Spleen (tissue), 11 donors: ENCODE data around the gene SGTA. TPM values are rescaled to one million over a fixed set of nuclear protein-coding genes. Genes with fewer than 3 reads are reported as not detected.

Experiments used
- DNase-seq: peaks from one replicate; pipeline ENCODE4 v3.0.0-alpha.2; 2020
- H3K27ac ChIP-seq, 8 donors: fragments of 200-600 bp; sonication (generic) in 7 of 8; 1 replicate in 4 of 8; 2 replicates in 4 of 8; pipeline versions ENCODE4 v1.5.0 to v1.8.0; 2016 to 2021; ENCODE audit warnings: inconsistent platforms in 4 of 8, mild to moderate bottlenecking in 4 of 8, moderate library complexity in 1 of 8
- H3K27me3 ChIP-seq, 7 donors: fragments of 200-600 bp; sonication (generic) in 6 of 7; replicated peaks in 1 of 7; 1 replicate in 4 of 7; 2 replicates in 3 of 7; pipeline versions ENCODE4 v1.5.0 to v1.8.0; 2016 to 2021; ENCODE audit warnings: inconsistent platforms in 3 of 7, mild to moderate bottlenecking in 1 of 7
- H3K36me3 ChIP-seq, 6 donors: fragments of 200-600 bp; sonication (generic) in 5 of 6; 1 replicate in 4 of 6; 2 replicates in 2 of 6; pipeline versions ENCODE4 v1.5.0 to v1.8.0; 2016 to 2021; ENCODE audit warnings: inconsistent platforms in 2 of 6
- H3K4me1 ChIP-seq, 6 donors: fragments of 200-600 bp; sonication (generic) in 5 of 6; 1 replicate in 3 of 6; 2 replicates in 3 of 6; pipeline versions ENCODE4 v1.5.0 to v1.8.0; 2016 to 2021; ENCODE audit warnings: inconsistent platforms in 3 of 6
- H3K4me3 ChIP-seq, 8 donors: fragments of 200-600 bp; sonication (generic) in 7 of 8; 1 replicate in 4 of 8; 2 replicates in 4 of 8; pipeline versions ENCODE4 v1.5.0 to v1.8.0; 2016 to 2021; ENCODE audit warnings: inconsistent platforms in 4 of 8, mild to moderate bottlenecking in 4 of 8, moderate library complexity in 2 of 8
- H3K9me3 ChIP-seq, 8 donors: fragments of 200-600 bp; sonication (generic) in 7 of 8; 1 replicate in 4 of 8; 2 replicates in 4 of 8; pipeline versions ENCODE4 v1.5.0 to v1.8.0; 2016 to 2021; ENCODE audit warnings: inconsistent platforms in 4 of 8
- POLR2A ChIP-seq, 3 donors: fragments of 450-650 bp; IDR thresholded peaks; one replicate each; pipeline ENCODE4 v1.5.1; 2017; ENCODE audit warnings: antibody characterized with exemption in 3 of 3, mild to moderate bottlenecking in 1 of 3
- POLR2AphosphoS5 ChIP-seq, 3 donors: sonication (generic); formaldehyde crosslinking; IDR thresholded peaks; one replicate each; pipeline ENCODE4 v1.5.1; 2017; ENCODE audit warnings: antibody characterized with exemption in 3 of 3
- WGBS, 5 donors: extraction: QIAGEN DNeasy Blood & Tissue Kit in 3 of 5; methylation state at CpG; one replicate each; pipeline versions ENCODE4 v1.1.5 to v1.1.7; 2013 to 2018; 5-methylcytosine and 5-hydroxymethylcytosine counted together
- intact Hi-C: fragments of 100-400 bp; cut with DNase I; formaldehyde crosslinking; loops from one replicate; pipeline ENCODE4 v1.15.0; 2023; ENCODE audit warnings: low total_unique reads
- polyA plus RNA-seq, 3 donors: library from polyadenylated mRNA; stranded (reverse); fragments of 200-250 nt; gene quantifications; one replicate each; pipeline ENCODE4 v1.2.1, GENCODE V29; 2013
- total RNA-seq, 7 donors: library from RNA; depleted of rRNA in 3 of 7; stranded (reverse); fragments of >200 nt in 3 of 7; fragmentation: NEBNext Ultra II Directional in 4 of 7; extraction: Animal tissue kit (Norgen Biotek cat#: 25700) in 4 of 7; gene quantifications; one replicate each; pipeline versions ENCODE4 v1.1.0 to v1.2.1, GENCODE V29; 2016 to 2021
- TF ChIP-seq, protein P1 (sequence below), 11 experiments: fragments of 200-600 bp in 7 of 11; fragments of 450-650 bp in 4 of 11; sonication (generic) in 4 of 11; IDR thresholded peaks in 8 of 11; conservative IDR thresholded peaks in 3 of 11; 1 replicate in 7 of 11; 2 replicates in 4 of 11; pipeline versions ENCODE4 v1.4.0 to v1.8.0; 2016 to 2021; ENCODE audit warnings: antibody characterized with exemption in 11 of 11, inconsistent platforms in 4 of 11, mild to moderate bottlenecking in 1 of 11
- donor health status: healthy with polysubstance abuse.
- donor health status: DM: no; HTN: no; CAD: no; lungs with moderate emphysema.
- donor health status: DM: no; HTN: no; CAD: no.
- donor health status: Bipolar disorder and iron deficiency.
- donor health status: healthy.
- donor health status: DM: no; HTN: no; CAD: no.
- donor health status: DM: yes; HTN: yes; CAD: no.

The SGTA gene
- total and polyA plus RNA-seq, 10 donors = 36.5 to 63.0 (median 45.2) TPM

DNA sequence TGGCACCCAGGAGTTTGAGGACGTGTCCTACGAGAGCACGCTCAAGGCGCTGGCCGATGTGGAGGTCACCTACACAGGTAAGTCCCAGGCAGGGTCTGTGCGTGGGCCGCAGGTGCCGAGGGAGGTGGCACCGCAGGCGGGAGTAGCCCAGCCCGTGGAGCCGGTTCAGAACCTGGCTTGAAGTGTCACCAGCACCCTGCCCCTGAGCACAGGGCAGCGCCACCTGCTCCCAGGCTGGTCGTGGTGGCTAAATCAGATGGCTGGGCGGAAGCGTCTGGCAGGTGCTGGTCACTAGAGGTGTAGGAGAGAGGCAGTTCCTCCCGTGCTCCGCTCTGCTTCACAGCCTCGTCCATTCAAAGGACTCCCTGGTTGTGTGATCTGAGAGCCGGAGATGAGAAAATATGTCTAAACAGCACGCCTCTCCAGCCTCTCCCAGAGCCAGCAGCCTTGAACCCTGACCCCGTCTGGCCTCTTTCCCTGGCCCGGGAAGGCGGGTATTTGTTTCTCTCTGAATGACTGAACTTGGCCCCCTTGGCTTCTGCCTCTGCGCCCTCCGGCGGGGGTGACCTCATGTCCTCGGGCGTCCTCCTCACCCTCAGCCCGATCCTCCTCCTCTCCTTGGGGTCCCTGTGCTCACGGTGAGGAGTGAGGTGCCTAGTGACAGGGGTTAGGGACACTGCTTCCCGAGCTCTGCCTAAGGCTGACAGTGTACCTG is 7.6 kb upstream of the SGTA start:
- Histone ChIP-seq H3K27ac (no peak overlapping the region), H3K36me3 (peaks cover 0 to 61% (median 24%) of the 10 kb centered on the region in 6 donors), H3K27me3 (no peaks in the 10 kb centered on the region), H3K9me3 (no peaks in the 10 kb centered on the region), H3K4me3 (no peak overlapping the region), H3K4me1 (peaks cover 7 to 40% (median 15%) of the 10 kb centered on the region in 6 donors)
- WGBS, 5 donors = 94 to 97% (median 96%) methylated on average over 28 to 32 of the region's 32 CpGs
- DNase-seq = no peak
- TF ChIP-seq, protein P1, sequence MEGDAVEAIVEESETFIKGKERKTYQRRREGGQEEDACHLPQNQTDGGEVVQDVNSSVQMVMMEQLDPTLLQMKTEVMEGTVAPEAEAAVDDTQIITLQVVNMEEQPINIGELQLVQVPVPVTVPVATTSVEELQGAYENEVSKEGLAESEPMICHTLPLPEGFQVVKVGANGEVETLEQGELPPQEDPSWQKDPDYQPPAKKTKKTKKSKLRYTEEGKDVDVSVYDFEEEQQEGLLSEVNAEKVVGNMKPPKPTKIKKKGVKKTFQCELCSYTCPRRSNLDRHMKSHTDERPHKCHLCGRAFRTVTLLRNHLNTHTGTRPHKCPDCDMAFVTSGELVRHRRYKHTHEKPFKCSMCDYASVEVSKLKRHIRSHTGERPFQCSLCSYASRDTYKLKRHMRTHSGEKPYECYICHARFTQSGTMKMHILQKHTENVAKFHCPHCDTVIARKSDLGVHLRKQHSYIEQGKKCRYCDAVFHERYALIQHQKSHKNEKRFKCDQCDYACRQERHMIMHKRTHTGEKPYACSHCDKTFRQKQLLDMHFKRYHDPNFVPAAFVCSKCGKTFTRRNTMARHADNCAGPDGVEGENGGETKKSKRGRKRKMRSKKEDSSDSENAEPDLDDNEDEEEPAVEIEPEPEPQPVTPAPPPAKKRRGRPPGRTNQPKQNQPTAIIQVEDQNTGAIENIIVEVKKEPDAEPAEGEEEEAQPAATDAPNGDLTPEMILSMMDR (IDR thresholded peaks at IDR 0.05 in 8 of 11, conservative IDR thresholded peaks at IDR 0.05 in 3 of 11) = no peak
- TF ChIP-seq POLR2A (IDR thresholded peaks at IDR 0.05) (no peak), POLR2AphosphoS5 (IDR thresholded peaks at IDR 0.05) (no peak)
- intact Hi-C loops = no loop called here

DNA sequence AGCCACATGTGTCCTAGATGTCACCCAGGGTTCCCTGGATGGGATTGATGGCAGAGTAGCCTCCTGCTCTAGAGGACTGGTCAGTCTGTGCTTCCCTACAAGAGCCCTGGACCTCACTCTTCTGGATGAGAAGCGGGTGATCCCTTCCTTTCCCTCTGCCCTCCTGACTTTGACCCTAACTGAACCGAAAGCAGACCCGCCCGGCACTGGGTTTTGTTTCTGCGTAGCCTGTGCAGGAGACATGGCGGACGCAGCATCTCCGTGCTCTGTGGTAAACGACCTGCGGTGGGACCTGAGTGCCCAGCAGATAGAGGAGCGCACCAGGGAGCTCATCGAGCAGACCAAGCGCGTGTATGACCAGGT is 7.1 kb upstream of the SGTA start:
- no peak for DNase-seq
- no peak overlapping the region for H3K27ac ChIP-seq
- no peaks in the 10 kb centered on the region for H3K27me3 ChIP-seq
- peaks cover 0 to 56% (median 20%) of the 10 kb centered on the region in 6 donors for H3K36me3 ChIP-seq
- 93 to 97% (median 96%) methylated on average over 14 of the region's 14 CpGs for WGBS, 5 donors
- TF ChIP-seq POLR2A (IDR thresholded peaks at IDR 0.05) (no peak), POLR2AphosphoS5 (IDR thresholded peaks at IDR 0.05) (no peak)
- TF ChIP-seq, protein P1 (IDR thresholded peaks at IDR 0.05 in 8 of 11, conservative IDR thresholded peaks at IDR 0.05 in 3 of 11) = no peak
- H3K9me3 ChIP-seq = no peaks in the 10 kb centered on the region
- peaks cover 7 to 42% (median 18%) of the 10 kb centered on the region in 6 donors for H3K4me1 ChIP-seq
- intact Hi-C loops = no loop called here
- H3K4me3 ChIP-seq = no peak overlapping the region

DNA sequence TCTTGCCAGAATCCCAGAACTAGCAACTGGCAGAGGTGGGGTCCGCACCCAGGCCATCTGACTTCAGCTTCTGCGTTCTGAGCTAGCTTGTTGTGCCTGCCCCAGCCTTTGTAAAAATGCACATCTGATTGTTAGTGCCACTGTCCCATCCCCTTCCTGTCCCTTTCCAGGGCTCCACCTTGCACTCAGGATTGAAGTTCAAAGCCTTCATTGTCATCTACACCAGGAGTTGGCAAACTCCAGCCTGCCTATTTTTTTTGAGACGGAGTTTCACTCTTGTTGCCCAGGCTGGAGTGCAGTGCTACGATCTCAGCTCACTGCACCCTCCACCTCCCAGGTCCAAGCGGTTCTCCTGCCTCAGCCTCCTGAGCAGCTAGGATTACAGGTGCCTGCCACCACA is 5.2 kb upstream of the SGTA start:
- TF ChIP-seq, protein P1 (IDR thresholded peaks at IDR 0.05 in 8 of 11, conservative IDR thresholded peaks at IDR 0.05 in 3 of 11) = no peak
- no peak for TF ChIP-seq POLR2AphosphoS5 (IDR thresholded peaks at IDR 0.05)
- TF ChIP-seq POLR2A (IDR thresholded peaks at IDR 0.05) = no peak
- H3K4me1 ChIP-seq = peaks cover 16 to 62% (median 37%) of the 10 kb centered on the region in 6 donors
- WGBS, 5 donors = 86 to 96% (median 93%) methylated on average over 5 of the region's 5 CpGs
- no peak overlapping the region for H3K27ac ChIP-seq
- H3K36me3 ChIP-seq = peaks cover 0 to 36% (median 14%) of the 10 kb centered on the region in 6 donors
- H3K9me3 ChIP-seq = no peaks in the 10 kb centered on the region
- DNase-seq = no peak
- intact Hi-C loops = no loop called here
- H3K27me3 ChIP-seq = no peaks in the 10 kb centered on the region
- H3K4me3 ChIP-seq = no peak overlapping the region

DNA sequence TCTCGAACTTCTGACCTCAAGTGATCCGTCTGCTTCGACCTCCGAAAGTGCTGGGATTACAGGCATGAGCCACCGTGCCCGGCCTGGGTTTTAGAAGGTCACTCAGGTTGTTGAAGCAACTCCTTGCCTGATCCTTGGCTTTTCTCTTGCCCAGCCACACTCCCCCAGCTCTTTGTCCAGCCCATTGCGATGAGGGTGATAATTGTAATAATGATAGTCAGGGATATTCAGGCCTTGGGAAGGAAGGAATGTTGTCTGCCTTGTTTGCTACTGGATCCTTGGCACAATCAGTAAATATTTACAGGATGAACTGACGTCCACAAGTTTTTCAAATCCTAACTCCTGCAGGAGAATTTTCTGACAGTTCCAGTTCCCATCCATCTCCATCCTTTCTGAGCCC is 4.0 kb upstream of the SGTA start:
- Histone ChIP-seq H3K36me3 (peaks cover 0 to 25% (median 14%) of the 10 kb centered on the region in 6 donors), H3K9me3 (no peaks in the 10 kb centered on the region), H3K4me3 (no peak overlapping the region), H3K27me3 (no peaks in the 10 kb centered on the region), H3K27ac (no peak overlapping the region), H3K4me1 (peaks cover 19 to 71% (median 43%) of the 10 kb centered on the region in 6 donors)
- WGBS, 5 donors = 82 to 88% (median 88%) methylated on average over 7 to 8 of the region's 8 CpGs
- TF ChIP-seq POLR2A (IDR thresholded peaks at IDR 0.05) (no peak), POLR2AphosphoS5 (IDR thresholded peaks at IDR 0.05) (no peak)
- TF ChIP-seq, protein P1 (IDR thresholded peaks at IDR 0.05 in 8 of 11, conservative IDR thresholded peaks at IDR 0.05 in 3 of 11) = no peak
- DNase-seq = no peak
- intact Hi-C loops = no loop called here
